A549 (cell line): ENCODE measurements around the gene SULF2. TPM values are rescaled to one million over a fixed set of nuclear protein-coding genes. Genes with fewer than 3 reads are reported as not detected.

Source experiments
- ATAC-seq, 2 experiments: fragments of 200-7000 bp in 1 of 2; fragments of >200 bp in 1 of 2; cut with Nextera tagmentation in 1 of 2; cut with Tn5 transposase in 1 of 2; 3 replicates each; pipeline versions ENCODE4 v1.8.0 to v1.9.1; 2018 to 2020; ENCODE audit warnings: mild to moderate bottlenecking in 1 of 2, moderate library complexity in 1 of 2
- CTCF ChIA-PET: fragments of 300-600 bp; sonication (Branson Sonifier 250); formaldehyde crosslinking; extraction: SDS; loops from one replicate; lab custom pipeline; 2021; ENCODE audit warnings: antibody characterized with exemption, inconsistent platforms; lab: Yijun Ruan, JAX
- POLR2A ChIA-PET: fragments of 350-600 bp; formaldehyde crosslinking; extraction: SDS; loops from one replicate; lab custom pipeline; 2021; ENCODE audit warnings: antibody characterized with exemption, inconsistent platforms; lab: Yijun Ruan, JAX
- DNase-seq, 2 experiments: peaks; one replicate each; pipeline versions ENCODE4 v3.0.0 to v3.0.0-alpha.2; 2011 to 2016; ENCODE audit warnings: low read depth in 1 of 2, low spot score in 1 of 2
- FAIRE-seq: peaks from 2 replicates; lab custom pipeline; 2011; peaks lifted over from hg19 to GRCh38; lab: Jason Lieb, UNC
- H3K27ac ChIP-seq, 2 experiments: fragments of >200 bp; sonication (Bioruptor Twin); formaldehyde crosslinking; 3 replicates each; pipeline ENCODE4 v1.5.1; 2016 to 2017
- H3K4me1 ChIP-seq: fragments of >200 bp; sonication (Bioruptor Twin); formaldehyde crosslinking; 3 replicates; pipeline ENCODE4 v1.6.1; 2016
- H3K4me2 ChIP-seq: fragments of >200 bp; sonication (Bioruptor Twin); formaldehyde crosslinking; 3 replicates; pipeline ENCODE4 v1.6.1; 2016
- H3K4me3 ChIP-seq: fragments of >200 bp; sonication (Bioruptor Twin); formaldehyde crosslinking; 3 replicates; pipeline ENCODE4 v1.5.1; 2016
- H3K9me3 ChIP-seq: fragments of >200 bp; sonication (Bioruptor Twin); formaldehyde crosslinking; 3 replicates; pipeline ENCODE4 v1.6.1; 2016
- EHMT2 ChIP-seq: fragments of 200-600 bp; sonication (generic); IDR thresholded peaks from 2 replicates; pipeline ENCODE4 v1.6.1; 2016; ENCODE audit warnings: antibody characterized with exemption, low read depth, mild to moderate bottlenecking, moderate library complexity
- FOSL2 ChIP-seq, 2 experiments: fragments of 450-650 bp in 1 of 2; fragments of >200 bp in 1 of 2; sonication (Bioruptor Twin) in 1 of 2; formaldehyde crosslinking; IDR thresholded peaks; 2 replicates each; pipeline versions ENCODE4 v1.5.0 to v1.6.1; 2016 to 2020; ENCODE audit warnings: mild to moderate bottlenecking in 1 of 2, moderate library complexity in 1 of 2
- HDAC2 ChIP-seq: fragments of 200-600 bp; sonication (generic); IDR thresholded peaks from 2 replicates; pipeline ENCODE4 v1.6.1; 2016
- HEYL ChIP-seq: fragments of 250-450 bp; sonication (Bioruptor Pico); IDR thresholded peaks from 2 replicates; pipeline ENCODE4 v1.8.0; 2021; ENCODE audit warnings: mild to moderate bottlenecking, moderate library complexity
- JUNB ChIP-seq: fragments of >200 bp; sonication (Bioruptor Twin); formaldehyde crosslinking; IDR thresholded peaks from 2 replicates; pipeline ENCODE4 v1.6.1; 2016
- MAFK ChIP-seq: fragments of 450-650 bp; IDR thresholded peaks from 2 replicates; pipeline ENCODE4 v1.6.1; 2014; ENCODE audit not compliant: partially characterized antibody
- MAZ ChIP-seq: fragments of 150-350 bp; IDR thresholded peaks from 2 replicates; pipeline ENCODE4 v1.6.1; 2014; ENCODE audit warnings: antibody characterized with exemption, low read depth, low read length, borderline replicate concordance
- MYC ChIP-seq: IDR thresholded peaks from 2 replicates; pipeline ENCODE4 v1.6.1; 2012; ENCODE audit warnings: mild to moderate bottlenecking, inconsistent platforms, low read length, improper control_type of control experiment, borderline replicate concordance
- NPAS2 ChIP-seq: fragments of 250-450 bp; sonication (Bioruptor Pico); IDR thresholded peaks from 2 replicates; pipeline ENCODE4 v1.8.0; 2022; ENCODE audit warnings: mild to moderate bottlenecking, moderate library complexity, borderline replicate concordance
- NR3C1 ChIP-seq: fragments of >200 bp; sonication (Bioruptor Twin); formaldehyde crosslinking; IDR thresholded peaks from 3 replicates; pipeline ENCODE4 v1.6.1; 2017
- RFX5 ChIP-seq: fragments of 450-650 bp; IDR thresholded peaks from 2 replicates; pipeline ENCODE4 v1.7.1; 2014; ENCODE audit warnings: antibody characterized with exemption, mild to moderate bottlenecking, moderate library complexity
- ZC3H11A ChIP-seq: fragments of 450-650 bp; IDR thresholded peaks from 2 replicates; pipeline ENCODE4 v1.6.1; 2014; ENCODE audit warnings: antibody characterized with exemption, mild to moderate bottlenecking
- ZNF302 ChIP-seq: fragments of 250-450 bp; sonication (Bioruptor Pico); IDR thresholded peaks from 2 replicates; pipeline ENCODE4 v1.9.0; 2021; ENCODE audit warnings: inconsistent platforms, mild to moderate bottlenecking, moderate library complexity
- ZSCAN20 ChIP-seq: fragments of 250-450 bp; sonication (Bioruptor Pico); IDR thresholded peaks from 2 replicates; pipeline ENCODE4 v1.8.0; 2022; ENCODE audit warnings: mild to moderate bottlenecking, moderate library complexity
- WGBS: methylation state at CpG from one replicate; pipeline ENCODE4 v1.1.6; 2017; ENCODE audit errors: missing lambda C conversion rate; 5-methylcytosine and 5-hydroxymethylcytosine counted together
- polyA plus RNA-seq, 4 experiments: library from polyadenylated mRNA; depleted of rRNA in 3 of 4; stranded (reverse); fragments of >200 nt; fragmentation: RNase III in 1 of 4; extraction: RNeasy Plus Mini Kit Qiagen cat#74134 plus additional on column Dnase treatment in 1 of 4; gene quantifications; 2 replicates in 3 of 4; 3 replicates in 1 of 4; pipeline ENCODE4 v1.2.3, GENCODE V29; 2011 to 2017
- TF ChIP-seq, protein P1 (sequence below): fragments of 200-600 bp; sonication (generic); IDR thresholded peaks from 2 replicates; pipeline ENCODE4 v1.6.1; 2016; ENCODE audit warnings: antibody characterized with exemption, mild to moderate bottlenecking, moderate library complexity
- TF ChIP-seq, protein P2 (sequence below): fragments of 250-450 bp; sonication (Bioruptor Pico); IDR thresholded peaks from 2 replicates; pipeline ENCODE4 v1.5.0; 2021; ENCODE audit warnings: mild to moderate bottlenecking, moderate library complexity, borderline replicate concordance
- TF ChIP-seq, protein P3 (sequence below): fragments of 450-650 bp; IDR thresholded peaks from 2 replicates; pipeline ENCODE4 v1.6.1; 2014; ENCODE audit warnings: antibody characterized with exemption
- TF ChIP-seq, protein P4 (sequence below): IDR thresholded peaks from 2 replicates; pipeline ENCODE4 v1.6.1; 2012; ENCODE audit warnings: low read depth, borderline replicate concordance
- TF ChIP-seq, protein P5 (sequence below): fragments of >200 bp; sonication (Bioruptor Twin); formaldehyde crosslinking; IDR thresholded peaks from 3 replicates; pipeline ENCODE4 v1.6.1; 2016

SULF2 gene
- polyA plus RNA-seq, 2 of the 4 experiments (the other 2 are of a cell fraction), result 5.8 to 16.8 TPM

DNA sequence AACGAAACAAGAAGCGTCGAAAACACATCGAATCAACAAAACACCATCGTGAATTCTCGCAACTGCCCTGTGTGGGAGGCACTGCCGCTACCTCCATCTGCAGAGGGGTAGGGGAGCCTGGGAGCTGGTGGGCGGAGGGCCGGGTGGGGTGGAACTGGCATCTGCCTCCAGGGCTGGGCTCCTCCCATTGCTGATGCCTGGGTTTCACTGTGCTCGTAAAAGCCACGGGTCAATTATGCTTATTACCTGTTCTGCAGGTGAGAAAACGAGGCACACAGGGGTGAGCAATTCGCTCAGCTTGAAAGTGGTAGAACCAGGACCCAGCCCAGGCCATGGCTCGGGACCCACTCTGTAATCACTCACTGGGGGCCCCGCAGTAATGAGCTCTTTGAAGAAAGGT is 16.5 kb upstream of the SULF2 start:
- ATAC-seq, result no peak
- TF ChIP-seq ZSCAN20 (CRISPR knock-in tag) (no peak), JUNB (no peak), MAZ (no peak), EHMT2 (no peak), HDAC2 (no peak), HEYL (CRISPR knock-in tag) (no peak), RFX5 (no peak), MYC (no peak), MAFK (no peak), NPAS2 (CRISPR knock-in tag) (no peak), FOSL2 (IDR thresholded peaks at IDR 0.05) (no peak), FOSL2 (CRISPR knock-in tag; IDR thresholded peaks at IDR 0.05) (no peak), ZNF302 (CRISPR knock-in tag) (no peak), NR3C1 (no peak), ZC3H11A (no peak)
- TF ChIP-seq, protein P1, sequence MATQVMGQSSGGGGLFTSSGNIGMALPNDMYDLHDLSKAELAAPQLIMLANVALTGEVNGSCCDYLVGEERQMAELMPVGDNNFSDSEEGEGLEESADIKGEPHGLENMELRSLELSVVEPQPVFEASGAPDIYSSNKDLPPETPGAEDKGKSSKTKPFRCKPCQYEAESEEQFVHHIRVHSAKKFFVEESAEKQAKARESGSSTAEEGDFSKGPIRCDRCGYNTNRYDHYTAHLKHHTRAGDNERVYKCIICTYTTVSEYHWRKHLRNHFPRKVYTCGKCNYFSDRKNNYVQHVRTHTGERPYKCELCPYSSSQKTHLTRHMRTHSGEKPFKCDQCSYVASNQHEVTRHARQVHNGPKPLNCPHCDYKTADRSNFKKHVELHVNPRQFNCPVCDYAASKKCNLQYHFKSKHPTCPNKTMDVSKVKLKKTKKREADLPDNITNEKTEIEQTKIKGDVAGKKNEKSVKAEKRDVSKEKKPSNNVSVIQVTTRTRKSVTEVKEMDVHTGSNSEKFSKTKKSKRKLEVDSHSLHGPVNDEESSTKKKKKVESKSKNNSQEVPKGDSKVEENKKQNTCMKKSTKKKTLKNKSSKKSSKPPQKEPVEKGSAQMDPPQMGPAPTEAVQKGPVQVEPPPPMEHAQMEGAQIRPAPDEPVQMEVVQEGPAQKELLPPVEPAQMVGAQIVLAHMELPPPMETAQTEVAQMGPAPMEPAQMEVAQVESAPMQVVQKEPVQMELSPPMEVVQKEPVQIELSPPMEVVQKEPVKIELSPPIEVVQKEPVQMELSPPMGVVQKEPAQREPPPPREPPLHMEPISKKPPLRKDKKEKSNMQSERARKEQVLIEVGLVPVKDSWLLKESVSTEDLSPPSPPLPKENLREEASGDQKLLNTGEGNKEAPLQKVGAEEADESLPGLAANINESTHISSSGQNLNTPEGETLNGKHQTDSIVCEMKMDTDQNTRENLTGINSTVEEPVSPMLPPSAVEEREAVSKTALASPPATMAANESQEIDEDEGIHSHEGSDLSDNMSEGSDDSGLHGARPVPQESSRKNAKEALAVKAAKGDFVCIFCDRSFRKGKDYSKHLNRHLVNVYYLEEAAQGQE, result no peak
- TF ChIP-seq, protein P2, sequence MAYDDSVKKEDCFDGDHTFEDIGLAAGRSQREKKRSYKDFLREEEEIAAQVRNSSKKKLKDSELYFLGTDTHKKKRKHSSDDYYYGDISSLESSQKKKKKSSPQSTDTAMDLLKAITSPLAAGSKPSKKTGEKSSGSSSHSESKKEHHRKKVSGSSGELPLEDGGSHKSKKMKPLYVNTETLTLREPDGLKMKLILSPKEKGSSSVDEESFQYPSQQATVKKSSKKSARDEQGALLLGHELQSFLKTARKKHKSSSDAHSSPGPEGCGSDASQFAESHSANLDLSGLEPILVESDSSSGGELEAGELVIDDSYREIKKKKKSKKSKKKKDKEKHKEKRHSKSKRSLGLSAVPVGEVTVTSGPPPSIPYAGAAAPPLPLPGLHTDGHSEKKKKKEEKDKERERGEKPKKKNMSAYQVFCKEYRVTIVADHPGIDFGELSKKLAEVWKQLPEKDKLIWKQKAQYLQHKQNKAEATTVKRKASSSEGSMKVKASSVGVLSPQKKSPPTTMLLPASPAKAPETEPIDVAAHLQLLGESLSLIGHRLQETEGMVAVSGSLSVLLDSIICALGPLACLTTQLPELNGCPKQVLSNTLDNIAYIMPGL (CRISPR knock-in tag), result no peak
- TF ChIP-seq, protein P3, sequence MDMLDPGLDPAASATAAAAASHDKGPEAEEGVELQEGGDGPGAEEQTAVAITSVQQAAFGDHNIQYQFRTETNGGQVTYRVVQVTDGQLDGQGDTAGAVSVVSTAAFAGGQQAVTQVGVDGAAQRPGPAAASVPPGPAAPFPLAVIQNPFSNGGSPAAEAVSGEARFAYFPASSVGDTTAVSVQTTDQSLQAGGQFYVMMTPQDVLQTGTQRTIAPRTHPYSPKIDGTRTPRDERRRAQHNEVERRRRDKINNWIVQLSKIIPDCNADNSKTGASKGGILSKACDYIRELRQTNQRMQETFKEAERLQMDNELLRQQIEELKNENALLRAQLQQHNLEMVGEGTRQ, result no peak
- TF ChIP-seq, protein P4, sequence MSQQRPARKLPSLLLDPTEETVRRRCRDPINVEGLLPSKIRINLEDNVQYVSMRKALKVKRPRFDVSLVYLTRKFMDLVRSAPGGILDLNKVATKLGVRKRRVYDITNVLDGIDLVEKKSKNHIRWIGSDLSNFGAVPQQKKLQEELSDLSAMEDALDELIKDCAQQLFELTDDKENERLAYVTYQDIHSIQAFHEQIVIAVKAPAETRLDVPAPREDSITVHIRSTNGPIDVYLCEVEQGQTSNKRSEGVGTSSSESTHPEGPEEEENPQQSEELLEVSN, result no peak
- TF ChIP-seq, protein P5, sequence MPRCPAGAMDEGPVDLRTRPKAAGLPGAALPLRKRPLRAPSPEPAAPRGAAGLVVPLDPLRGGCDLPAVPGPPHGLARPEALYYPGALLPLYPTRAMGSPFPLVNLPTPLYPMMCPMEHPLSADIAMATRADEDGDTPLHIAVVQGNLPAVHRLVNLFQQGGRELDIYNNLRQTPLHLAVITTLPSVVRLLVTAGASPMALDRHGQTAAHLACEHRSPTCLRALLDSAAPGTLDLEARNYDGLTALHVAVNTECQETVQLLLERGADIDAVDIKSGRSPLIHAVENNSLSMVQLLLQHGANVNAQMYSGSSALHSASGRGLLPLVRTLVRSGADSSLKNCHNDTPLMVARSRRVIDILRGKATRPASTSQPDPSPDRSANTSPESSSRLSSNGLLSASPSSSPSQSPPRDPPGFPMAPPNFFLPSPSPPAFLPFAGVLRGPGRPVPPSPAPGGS, result no peak
- ChIA-PET POLR2A (no interaction called here), CTCF (interaction anchor here (0.9 to 1.3 kb wide), 2 partner anchors 16 to 856 kb away, joined by 3 read pairs; no protein-coding TSS in a partner anchor)
- WGBS, result 67% methylated on average over 15 of the region's 15 CpGs
- Histone ChIP-seq H3K4me3 (no peak overlapping the region), H3K9me3 (no peaks in the 10 kb centered on the region), H3K27ac (no peak overlapping the region), H3K4me1 (no peaks in the 10 kb centered on the region), H3K4me2 (no peak overlapping the region)
- DNase-seq, result no peak
- FAIRE-seq, result no peak
